Neural progenitor cell (in vitro differentiated cells): ENCODE measurements around the gene PACRG. TPM values are rescaled to one million over a fixed set of nuclear protein-coding genes. Genes with fewer than 3 reads are reported as not detected.

Source experiments
- DNase-seq: peaks from one replicate; pipeline ENCODE4 v3.0.0-alpha.2; 2016; ENCODE audit warnings: low spot score
- H2AFZ ChIP-seq: fragments of 200-600 bp; sonication (generic); replicated peaks from 2 replicates; pipeline ENCODE4 v1.6.1; 2016; ENCODE audit warnings: antibody characterized with exemption
- H3F3A ChIP-seq: fragments of 200-600 bp; sonication (generic); 2 replicates; pipeline ENCODE4 v1.6.1; 2016; ENCODE audit warnings: antibody characterized with exemption, low read depth
- H3K27ac ChIP-seq: fragments of 200-600 bp; sonication (generic); 2 replicates; pipeline ENCODE4 v1.5.1; 2016; ENCODE audit warnings: mild to moderate bottlenecking
- H3K27me3 ChIP-seq: fragments of 200-600 bp; sonication (generic); 2 replicates; pipeline ENCODE4 v1.6.1; 2016; ENCODE audit warnings: mild to moderate bottlenecking, moderate library complexity
- H3K36me3 ChIP-seq: fragments of 200-600 bp; sonication (generic); 2 replicates; pipeline ENCODE4 v1.5.1; 2016
- H3K4me1 ChIP-seq: fragments of 200-600 bp; sonication (generic); 2 replicates; pipeline ENCODE4 v1.6.1; 2016; ENCODE audit warnings: mixed run types
- H3K4me2 ChIP-seq: fragments of 200-600 bp; sonication (generic); 2 replicates; pipeline ENCODE4 v1.6.1; 2016
- H3K4me3 ChIP-seq: fragments of 200-600 bp; sonication (generic); 2 replicates; pipeline ENCODE4 v1.5.1; 2016
- H3K79me2 ChIP-seq: fragments of 200-600 bp; sonication (generic); 2 replicates; pipeline ENCODE4 v1.6.1; 2016; ENCODE audit warnings: low read depth
- H3K9ac ChIP-seq: fragments of 200-600 bp; sonication (generic); 2 replicates; pipeline ENCODE4 v1.6.1; 2016
- H3K9me3 ChIP-seq: fragments of 200-600 bp; sonication (generic); 2 replicates; pipeline ENCODE4 v1.5.1; 2016; ENCODE audit warnings: low read depth
- H4K20me1 ChIP-seq: fragments of 200-600 bp; sonication (generic); 2 replicates; pipeline ENCODE4 v1.6.1; 2016; ENCODE audit warnings: low read depth
- H3K27ac Mint-ChIP-seq: 3 replicates; pipeline ENCODE4 v1.8.0; 2021; ENCODE audit warnings: mixed read lengths
- H3K27me3 Mint-ChIP-seq: 2 replicates; pipeline ENCODE4 v1.8.0; 2022; ENCODE audit warnings: low read depth, mild to moderate bottlenecking, inconsistent platforms, moderate library complexity, mixed read lengths; ENCODE audit not compliant: insufficient read depth
- H3K36me3 Mint-ChIP-seq: 3 replicates; pipeline ENCODE4 v1.8.0; 2021; ENCODE audit warnings: mixed read lengths
- H3K4me1 Mint-ChIP-seq: 3 replicates; pipeline ENCODE4 v1.8.0; 2021; ENCODE audit warnings: mixed read lengths
- H3K4me3 Mint-ChIP-seq: 3 replicates; pipeline ENCODE4 v1.8.0; 2021; ENCODE audit warnings: mild to moderate bottlenecking, moderate library complexity, mixed read lengths
- H3K9me3 Mint-ChIP-seq: 3 replicates; pipeline ENCODE4 v1.8.0; 2020; ENCODE audit warnings: mixed read lengths
- CTCF ChIP-seq: fragments of 200-600 bp; sonication (generic); IDR thresholded peaks from 2 replicates; pipeline ENCODE4 v1.5.1; 2017; ENCODE audit warnings: antibody characterized with exemption, mild to moderate bottlenecking
- EZH2 ChIP-seq: fragments of 200-600 bp; sonication (generic); IDR thresholded peaks from 2 replicates; pipeline ENCODE4 v1.6.1; 2017; ENCODE audit warnings: antibody characterized with exemption, mild to moderate bottlenecking, moderate library complexity
- EZH2phosphoT487 ChIP-seq: fragments of 200-600 bp; sonication (generic); IDR thresholded peaks from 2 replicates; pipeline ENCODE4 v1.6.1; 2017; ENCODE audit warnings: antibody characterized with exemption
- total RNA-seq: library from RNA; depleted of rRNA; stranded (reverse); fragments of >200 nt; gene quantifications from 2 replicates; pipeline ENCODE4 v1.2.3, GENCODE V29; 2015; ENCODE audit warnings: low replicate concordance

Gene PACRG
- total RNA-seq, 1 donor from 2014 or later: 0.30 TPM

GRCh38 chr6:162773996-162774395 lies 46.2 kb downstream of the PACRG start:
- no peaks in the 10 kb centered on the region for H3K27me3 Mint-ChIP-seq
- no peak for TF ChIP-seq CTCF
- no peak for TF ChIP-seq EZH2
- TF ChIP-seq EZH2phosphoT487: no peak
- H3K4me3 ChIP-seq: no peak overlapping the region
- peaks cover 2% of the 10 kb centered on the region for H3K9me3 Mint-ChIP-seq
- H3K27me3 ChIP-seq: no peaks in the 10 kb centered on the region
- peaks cover 1% of the 10 kb centered on the region for H3K36me3 Mint-ChIP-seq
- no peak overlapping the region for H3K9ac ChIP-seq
- H3K4me2 ChIP-seq: no peak overlapping the region
- H2AFZ ChIP-seq: no peak overlapping the region
- H4K20me1 ChIP-seq: no peaks in the 10 kb centered on the region
- H3K36me3 ChIP-seq: no peaks in the 10 kb centered on the region
- no peak overlapping the region for H3K27ac ChIP-seq
- no peaks in the 10 kb centered on the region for H3K79me2 ChIP-seq
- no peak overlapping the region for H3K27ac Mint-ChIP-seq
- H3K4me1 ChIP-seq: peaks cover 15% of the 10 kb centered on the region
- H3F3A ChIP-seq: peaks cover 9% of the 10 kb centered on the region
- no peak for DNase-seq
- no peaks in the 10 kb centered on the region for H3K9me3 ChIP-seq
- H3K4me1 Mint-ChIP-seq: peaks cover 4% of the 10 kb centered on the region
- no peak overlapping the region for H3K4me3 Mint-ChIP-seq

- Histone ChIP-seq H3K9me3 (no peaks in the 10 kb centered on the region), H3F3A (peaks cover 9% of the 10 kb centered on the region), H3K36me3 (no peaks in the 10 kb centered on the region), H3K4me3 (no peak overlapping the region), H3K27ac (no peak overlapping the region), H2AFZ (no peak overlapping the region), H3K79me2 (no peaks in the 10 kb centered on the region), H3K4me1 (peaks cover 10% of the 10 kb centered on the region), H4K20me1 (no peaks in the 10 kb centered on the region), H3K9ac (no peak overlapping the region), H3K27me3 (no peaks in the 10 kb centered on the region), H3K4me2 (no peak overlapping the region)
- no peak for DNase-seq
- H3K27ac Mint-ChIP-seq: no peak overlapping the region
- no peaks in the 10 kb centered on the region for H3K27me3 Mint-ChIP-seq
- TF ChIP-seq CTCF (no peak), EZH2phosphoT487 (no peak), EZH2 (no peak)
- H3K4me1 Mint-ChIP-seq: peaks cover 4% of the 10 kb centered on the region
- no peaks in the 10 kb centered on the region for H3K36me3 Mint-ChIP-seq
- H3K4me3 Mint-ChIP-seq: no peak overlapping the region
- H3K9me3 Mint-ChIP-seq: peaks cover 9% of the 10 kb centered on the region
Observed at GRCh38 chr6:162777091-162777490, 49.3 kb downstream of the PACRG start.

- Histone ChIP-seq H2AFZ (no peak overlapping the region), H3K36me3 (no peaks in the 10 kb centered on the region), H3F3A (no peaks in the 10 kb centered on the region), H3K9ac (no peak overlapping the region), H3K4me1 (peaks cover 6% of the 10 kb centered on the region), H3K27me3 (no peaks in the 10 kb centered on the region), H4K20me1 (no peaks in the 10 kb centered on the region), H3K9me3 (no peaks in the 10 kb centered on the region), H3K79me2 (no peaks in the 10 kb centered on the region), H3K4me2 (no peak overlapping the region), H3K27ac (no peak overlapping the region), H3K4me3 (no peak overlapping the region)
- no peak overlapping the region for H3K4me3 Mint-ChIP-seq
- H3K9me3 Mint-ChIP-seq: peaks cover 7% of the 10 kb centered on the region
- no peak for DNase-seq
- H3K27ac Mint-ChIP-seq: no peak overlapping the region
- no peaks in the 10 kb centered on the region for H3K36me3 Mint-ChIP-seq
- TF ChIP-seq EZH2phosphoT487: no peak
- no peak for TF ChIP-seq CTCF
- TF ChIP-seq EZH2: no peak
- H3K27me3 Mint-ChIP-seq: no peaks in the 10 kb centered on the region
- H3K4me1 Mint-ChIP-seq: no peaks in the 10 kb centered on the region
Observed at GRCh38 chr6:162778603-162779002, 50.8 kb downstream of the PACRG start.
